ENCODE data around the gene ERVW-1. TPM values are rescaled to one million over a fixed set of nuclear protein-coding genes. Genes with fewer than 3 reads are reported as not detected.
A peak's percentile ranks its signal among the peaks of the same experiment; 100 is the strongest.

The ERVW-1 gene
- total RNA-seq, 1 donor from 2014 or later = not detected

DNA sequence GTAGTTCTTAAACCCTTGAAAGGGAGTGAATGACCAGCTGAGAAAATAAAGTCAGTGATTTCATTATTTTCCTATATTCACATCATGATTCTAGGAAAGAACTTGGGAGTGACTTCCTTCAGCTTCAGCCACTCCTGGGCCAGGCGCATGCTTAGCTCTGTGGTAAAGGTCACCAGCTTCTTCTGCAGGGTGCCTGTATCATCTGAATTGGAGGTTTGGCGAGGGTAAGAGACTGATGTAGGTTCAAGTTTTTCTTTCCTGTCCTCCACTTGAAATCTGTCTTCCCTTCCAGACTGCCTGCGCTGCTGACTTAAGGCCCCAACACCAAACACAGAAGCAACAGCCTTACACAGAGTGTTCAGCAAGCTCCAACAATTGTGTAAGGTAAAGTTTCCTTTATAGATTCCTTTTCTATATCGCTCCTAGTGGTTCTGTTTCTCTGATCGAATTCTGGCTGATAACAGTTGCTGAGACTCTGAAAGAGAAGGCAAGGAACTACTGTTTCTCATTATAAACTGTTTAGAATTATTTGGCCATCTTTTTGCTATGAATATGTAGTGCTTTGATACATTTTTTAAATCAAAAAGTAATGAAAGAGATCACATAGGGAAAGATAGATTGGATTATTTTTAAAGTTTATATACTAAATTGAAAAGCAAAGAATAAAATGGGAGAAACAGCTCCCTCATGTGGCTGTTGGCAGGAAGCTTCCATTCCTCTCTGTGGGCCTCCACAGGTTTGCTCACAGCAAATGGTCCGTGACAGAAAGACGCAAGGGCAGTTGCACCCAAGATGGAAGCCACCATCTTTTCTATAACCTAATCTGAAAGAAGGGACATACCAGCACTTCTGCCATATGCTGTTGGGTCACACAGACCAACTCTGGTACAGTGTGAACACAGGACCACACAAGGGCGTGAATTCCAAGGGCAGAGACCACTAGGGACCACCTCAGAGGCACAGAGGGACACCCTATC lies 16.4 kb downstream of the ERVW-1 start:
- peak overlapping the region; percentile 11 for H3K27ac ChIP-seq
- Mint-ChIP-seq H3K4me3 (no peak overlapping the region), H3K27ac (peak overlapping the region; percentile 88), H3K4me1 (peaks cover 4% of the 10 kb centered on the region), H3K9me3 (no peaks in the 10 kb centered on the region), H3K27me3 (ENCODE audit: insufficient read depth, low read depth) (no peaks in the 10 kb centered on the region), H3K36me3 (peaks cover 13% of the 10 kb centered on the region)
- H3K4me2 ChIP-seq = no peak overlapping the region
- H3K9ac ChIP-seq = no peak overlapping the region
- peaks cover 5% of the 10 kb centered on the region for H3K36me3 ChIP-seq
- no peaks in the 10 kb centered on the region for H4K20me1 ChIP-seq (ENCODE audit: low read depth)
- no peaks in the 10 kb centered on the region for H3K27me3 ChIP-seq
- no peaks in the 10 kb centered on the region for H3K4me1 ChIP-seq
- no peaks in the 10 kb centered on the region for H3K9me3 ChIP-seq (ENCODE audit: low read depth)
- no peaks in the 10 kb centered on the region for H3K79me2 ChIP-seq (ENCODE audit: low read depth)
- DNase-seq (ENCODE audit: low spot score) = peak; percentile 46
- peaks cover 29% of the 10 kb centered on the region for H3F3A ChIP-seq (ENCODE audit: low read depth)
- H2AFZ ChIP-seq (replicated peaks) = peak overlapping the region; percentile 52
- TF ChIP-seq, protein P1, sequence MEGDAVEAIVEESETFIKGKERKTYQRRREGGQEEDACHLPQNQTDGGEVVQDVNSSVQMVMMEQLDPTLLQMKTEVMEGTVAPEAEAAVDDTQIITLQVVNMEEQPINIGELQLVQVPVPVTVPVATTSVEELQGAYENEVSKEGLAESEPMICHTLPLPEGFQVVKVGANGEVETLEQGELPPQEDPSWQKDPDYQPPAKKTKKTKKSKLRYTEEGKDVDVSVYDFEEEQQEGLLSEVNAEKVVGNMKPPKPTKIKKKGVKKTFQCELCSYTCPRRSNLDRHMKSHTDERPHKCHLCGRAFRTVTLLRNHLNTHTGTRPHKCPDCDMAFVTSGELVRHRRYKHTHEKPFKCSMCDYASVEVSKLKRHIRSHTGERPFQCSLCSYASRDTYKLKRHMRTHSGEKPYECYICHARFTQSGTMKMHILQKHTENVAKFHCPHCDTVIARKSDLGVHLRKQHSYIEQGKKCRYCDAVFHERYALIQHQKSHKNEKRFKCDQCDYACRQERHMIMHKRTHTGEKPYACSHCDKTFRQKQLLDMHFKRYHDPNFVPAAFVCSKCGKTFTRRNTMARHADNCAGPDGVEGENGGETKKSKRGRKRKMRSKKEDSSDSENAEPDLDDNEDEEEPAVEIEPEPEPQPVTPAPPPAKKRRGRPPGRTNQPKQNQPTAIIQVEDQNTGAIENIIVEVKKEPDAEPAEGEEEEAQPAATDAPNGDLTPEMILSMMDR (IDR thresholded peaks at IDR 0.05) = peak; percentile 89
- no peak for TF ChIP-seq EZH2phosphoT487 (IDR thresholded peaks at IDR 0.05)
- no peak overlapping the region for H3K4me3 ChIP-seq

DNA sequence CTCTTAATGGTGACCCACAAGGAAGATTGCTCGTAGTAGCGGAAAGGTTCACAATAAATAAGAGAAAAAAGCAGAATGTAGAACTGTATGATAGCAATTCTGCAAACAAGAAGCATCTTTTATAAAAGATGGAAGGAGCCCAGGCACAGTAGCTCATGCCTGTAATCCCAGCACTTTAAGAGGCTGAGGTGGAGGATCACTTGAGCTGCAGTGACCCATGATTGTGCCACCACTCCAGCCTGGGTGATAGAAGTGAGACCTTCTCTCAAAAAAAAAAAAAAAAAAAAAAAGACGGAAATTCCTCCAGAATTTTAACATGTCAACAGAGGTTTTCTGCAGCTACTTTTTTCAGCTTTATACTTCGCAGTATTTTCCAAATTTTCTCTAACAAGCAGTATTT lies 17.2 kb downstream of the ERVW-1 start:
- no peak for DNase-seq (ENCODE audit: low spot score)
- Histone ChIP-seq H3K36me3 (peaks cover 5% of the 10 kb centered on the region), H3F3A (ENCODE audit: low read depth) (peaks cover 29% of the 10 kb centered on the region), H3K9ac (no peak overlapping the region), H3K4me3 (no peak overlapping the region), H3K9me3 (ENCODE audit: low read depth) (no peaks in the 10 kb centered on the region), H3K4me2 (no peak overlapping the region), H3K27ac (no peak overlapping the region), H3K79me2 (ENCODE audit: low read depth) (no peaks in the 10 kb centered on the region), H2AFZ (replicated peaks) (no peak overlapping the region), H3K4me1 (no peaks in the 10 kb centered on the region), H4K20me1 (ENCODE audit: low read depth) (no peaks in the 10 kb centered on the region), H3K27me3 (no peaks in the 10 kb centered on the region)
- no peaks in the 10 kb centered on the region for H3K9me3 Mint-ChIP-seq
- H3K4me1 Mint-ChIP-seq = peaks cover 4% of the 10 kb centered on the region
- no peak overlapping the region for H3K4me3 Mint-ChIP-seq
- peaks cover 19% of the 10 kb centered on the region for H3K36me3 Mint-ChIP-seq
- H3K27me3 Mint-ChIP-seq (ENCODE audit: insufficient read depth, low read depth) = no peaks in the 10 kb centered on the region
- no peak overlapping the region for H3K27ac Mint-ChIP-seq
- TF ChIP-seq, protein P1 (IDR thresholded peaks at IDR 0.05) = no peak
- TF ChIP-seq EZH2phosphoT487 (IDR thresholded peaks at IDR 0.05) = no peak
- TF ChIP-seq EZH2 (IDR thresholded peaks at IDR 0.05) = no peak

DNA sequence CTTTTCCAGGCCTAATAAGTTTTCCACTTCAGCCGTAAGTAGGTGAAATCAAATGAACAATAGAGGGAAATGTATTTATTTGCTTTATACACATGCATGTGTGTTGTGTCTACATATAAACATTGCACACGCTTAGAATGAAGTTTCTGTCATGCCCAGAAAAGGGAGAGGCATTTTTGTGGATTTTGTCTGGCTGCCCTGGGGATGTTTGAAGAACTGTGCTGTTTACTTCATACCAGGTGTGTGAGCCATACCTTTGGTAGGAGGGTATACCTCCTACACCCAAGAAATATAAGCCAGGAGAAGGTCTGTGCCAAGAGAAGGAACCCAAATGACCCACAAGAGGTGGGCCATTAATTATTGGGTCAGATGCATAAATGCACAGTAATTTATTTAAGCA lies 17.6 kb downstream of the ERVW-1 start:
- H3K4me1 ChIP-seq = no peaks in the 10 kb centered on the region
- peak overlapping the region; percentile 49 for H3K27ac ChIP-seq
- no peak overlapping the region for H3K4me2 ChIP-seq
- H3K4me1 Mint-ChIP-seq = peaks cover 4% of the 10 kb centered on the region
- H3K9ac ChIP-seq = no peak overlapping the region
- TF ChIP-seq, protein P1 (IDR thresholded peaks at IDR 0.05) = no peak
- TF ChIP-seq EZH2 (IDR thresholded peaks at IDR 0.05) = no peak
- no peak for TF ChIP-seq EZH2phosphoT487 (IDR thresholded peaks at IDR 0.05)
- H3K27me3 ChIP-seq = no peaks in the 10 kb centered on the region
- peaks cover 29% of the 10 kb centered on the region for H3F3A ChIP-seq (ENCODE audit: low read depth)
- no peaks in the 10 kb centered on the region for H4K20me1 ChIP-seq (ENCODE audit: low read depth)
- no peaks in the 10 kb centered on the region for H3K27me3 Mint-ChIP-seq (ENCODE audit: insufficient read depth, low read depth)
- no peak overlapping the region for H3K4me3 ChIP-seq
- H3K27ac Mint-ChIP-seq = no peak overlapping the region
- no peaks in the 10 kb centered on the region for H3K9me3 ChIP-seq (ENCODE audit: low read depth)
- peaks cover 19% of the 10 kb centered on the region for H3K36me3 Mint-ChIP-seq
- H3K4me3 Mint-ChIP-seq = no peak overlapping the region
- H2AFZ ChIP-seq (replicated peaks) = no peak overlapping the region
- peaks cover 8% of the 10 kb centered on the region for H3K36me3 ChIP-seq
- H3K9me3 Mint-ChIP-seq = no peaks in the 10 kb centered on the region
- H3K79me2 ChIP-seq (ENCODE audit: low read depth) = no peaks in the 10 kb centered on the region
- no peak for DNase-seq (ENCODE audit: low spot score)
